Fibroblast of villous mesenchyme (primary cell): ENCODE results near the gene C17orf113. TPM values are rescaled to one million over a fixed set of nuclear protein-coding genes. Genes with fewer than 3 reads are reported as not detected.
A peak's percentile ranks its signal among the peaks of the same experiment; 100 is the strongest.

Source experiments
- DNase-seq: peaks from one replicate; pipeline ENCODE4 v3.0.0-alpha.2; 2010; ENCODE audit warnings: low read depth
- H3K4me3 ChIP-seq: 2 replicates; pipeline ENCODE4 v1.5.1; 2011; ENCODE audit warnings: low read depth, mild to moderate bottlenecking, low read length
- total RNA-seq: library from RNA; depleted of rRNA; stranded (reverse); fragments of >200 nt; gene quantifications from 2 replicates; pipeline ENCODE4 v1.2.3, GENCODE V29; 2012
- TF ChIP-seq, protein P1 (sequence below): IDR thresholded peaks from 2 replicates; pipeline ENCODE4 v1.5.1; 2012; ENCODE audit warnings: low read depth, mild to moderate bottlenecking, low read length; ENCODE audit not compliant: insufficient read depth

Gene C17orf113
- total RNA-seq, 1 donor, result under 0.01 TPM

DNA sequence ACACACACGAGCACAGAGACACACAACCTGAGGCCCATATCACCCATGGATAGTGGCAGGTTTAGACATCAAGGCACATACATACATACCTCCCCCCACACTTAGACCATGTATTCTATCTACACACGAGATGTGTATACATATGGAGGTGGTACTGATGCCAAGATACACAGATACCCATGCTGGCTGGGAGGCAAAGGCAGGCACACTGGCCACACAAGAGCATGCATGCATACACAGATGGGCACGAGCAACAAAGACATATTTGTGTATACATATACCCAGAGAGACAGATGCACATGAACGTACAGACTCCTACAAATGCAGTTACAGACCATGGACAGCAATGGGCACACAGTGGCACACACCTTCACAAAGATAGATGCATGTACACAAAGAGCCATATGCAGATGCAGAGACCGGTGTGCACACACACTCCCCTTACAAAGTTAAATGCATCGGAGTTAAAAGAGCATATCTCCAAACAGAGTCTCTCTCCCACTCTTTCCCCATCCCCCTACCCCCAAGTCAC is 2.0 kb upstream of the C17orf113 start:
- TF ChIP-seq, protein P1, sequence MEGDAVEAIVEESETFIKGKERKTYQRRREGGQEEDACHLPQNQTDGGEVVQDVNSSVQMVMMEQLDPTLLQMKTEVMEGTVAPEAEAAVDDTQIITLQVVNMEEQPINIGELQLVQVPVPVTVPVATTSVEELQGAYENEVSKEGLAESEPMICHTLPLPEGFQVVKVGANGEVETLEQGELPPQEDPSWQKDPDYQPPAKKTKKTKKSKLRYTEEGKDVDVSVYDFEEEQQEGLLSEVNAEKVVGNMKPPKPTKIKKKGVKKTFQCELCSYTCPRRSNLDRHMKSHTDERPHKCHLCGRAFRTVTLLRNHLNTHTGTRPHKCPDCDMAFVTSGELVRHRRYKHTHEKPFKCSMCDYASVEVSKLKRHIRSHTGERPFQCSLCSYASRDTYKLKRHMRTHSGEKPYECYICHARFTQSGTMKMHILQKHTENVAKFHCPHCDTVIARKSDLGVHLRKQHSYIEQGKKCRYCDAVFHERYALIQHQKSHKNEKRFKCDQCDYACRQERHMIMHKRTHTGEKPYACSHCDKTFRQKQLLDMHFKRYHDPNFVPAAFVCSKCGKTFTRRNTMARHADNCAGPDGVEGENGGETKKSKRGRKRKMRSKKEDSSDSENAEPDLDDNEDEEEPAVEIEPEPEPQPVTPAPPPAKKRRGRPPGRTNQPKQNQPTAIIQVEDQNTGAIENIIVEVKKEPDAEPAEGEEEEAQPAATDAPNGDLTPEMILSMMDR, result no peak
- DNase-seq, result no peak
- H3K4me3 ChIP-seq, result no peak overlapping the region

DNA sequence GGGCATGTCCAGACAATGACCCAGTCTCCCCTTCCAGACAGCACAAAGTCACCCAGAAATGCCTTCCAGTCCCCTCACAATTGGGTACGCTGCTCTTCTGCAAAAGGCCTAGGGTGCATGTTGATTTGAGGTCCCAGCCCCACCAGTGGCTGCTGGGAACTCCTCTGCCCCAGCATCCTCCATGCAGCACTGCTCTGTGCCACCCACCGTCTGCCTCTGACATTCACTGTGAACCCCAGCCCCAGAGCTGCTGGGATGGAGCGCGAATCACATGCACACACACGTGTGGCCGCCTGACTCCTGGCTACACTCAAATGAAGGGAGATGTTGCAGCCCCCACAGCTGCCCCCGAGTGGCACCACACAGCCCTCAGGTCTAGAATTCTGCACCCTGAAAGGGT is 1.2 kb upstream of the C17orf113 start:
- no peak for DNase-seq
- TF ChIP-seq, protein P1, result no peak

DNA sequence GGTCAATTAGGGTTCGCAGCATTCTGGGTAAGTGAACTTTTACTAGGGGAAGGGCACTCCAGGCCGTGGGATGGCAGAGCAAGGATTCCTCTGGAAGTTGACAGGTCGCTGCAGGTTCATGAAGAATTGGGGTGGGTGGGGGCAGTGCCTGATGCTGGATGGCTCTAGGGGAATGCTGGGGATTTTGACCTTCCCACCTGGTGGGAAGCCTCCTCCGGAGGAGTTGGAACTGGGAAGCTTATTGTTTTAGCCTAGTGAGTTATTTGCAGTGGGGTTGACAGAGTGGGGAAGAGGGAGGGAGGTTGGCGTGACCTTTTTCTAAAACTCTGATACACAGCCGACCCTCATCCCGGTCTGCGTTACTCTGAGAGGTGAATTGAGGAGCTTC is 606 bp upstream of the C17orf113 start:
- H3K4me3 ChIP-seq, result peak overlapping the region; percentile 56
- TF ChIP-seq, protein P1, result no peak
- no peak for DNase-seq

More for the DNA sequence above, 1.2 kb upstream of the C17orf113 start:
- H3K4me3 ChIP-seq, result no peak overlapping the region

DNA sequence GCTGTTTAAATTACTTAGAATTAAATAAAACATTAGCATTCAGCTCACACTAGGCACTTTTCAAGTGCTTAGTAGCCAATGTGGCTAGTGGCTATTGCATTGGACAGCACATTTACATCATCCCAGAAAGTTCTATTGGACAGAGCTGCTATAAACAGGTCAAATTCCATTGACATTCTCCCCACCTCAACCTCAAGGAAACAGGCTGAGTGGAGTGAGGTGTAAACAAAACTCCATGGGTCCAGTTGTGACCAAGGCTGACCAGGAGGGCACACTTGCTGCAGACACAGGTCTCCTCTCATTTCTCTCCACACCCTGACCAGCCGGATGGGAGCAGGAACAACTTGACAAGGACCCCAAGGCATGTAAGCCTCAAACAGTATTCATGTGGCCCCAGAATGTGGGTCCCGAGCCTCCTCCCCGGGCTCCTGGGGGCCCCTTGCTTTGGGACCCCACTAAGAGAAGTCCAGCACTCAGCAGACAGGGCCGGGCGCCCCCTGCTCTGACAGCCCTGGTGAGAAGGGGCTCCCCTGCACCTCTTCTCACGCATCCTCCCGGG is 488 bp downstream of the C17orf113 start:
- TF ChIP-seq, protein P1, result no peak
- no peak for DNase-seq

DNA sequence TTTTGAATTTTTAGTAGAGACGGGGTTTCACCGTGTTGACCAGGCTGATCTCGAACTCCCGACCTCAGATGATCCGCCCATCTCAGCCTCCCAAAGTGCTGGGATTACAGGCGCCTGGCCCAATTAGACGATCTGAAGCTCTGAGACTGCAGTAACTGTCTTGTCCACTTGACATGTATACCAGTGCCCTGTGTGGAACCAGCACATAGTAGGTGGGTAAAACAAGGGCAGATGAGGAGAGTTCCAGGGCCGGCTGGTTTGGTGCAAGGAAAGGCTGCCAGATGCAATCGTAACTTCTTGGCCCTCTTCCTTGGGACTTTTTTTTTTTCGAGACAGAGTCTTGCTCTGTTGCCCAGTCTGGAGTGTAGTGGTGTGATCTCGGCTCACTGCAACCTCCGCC is 3.1 kb downstream of the C17orf113 start:
- TF ChIP-seq, protein P1, result no peak
- no peak overlapping the region for H3K4me3 ChIP-seq
- no peak for DNase-seq

More for the DNA sequence above, 488 bp downstream of the C17orf113 start:
- peak overlapping the region; percentile 56 for H3K4me3 ChIP-seq

DNA sequence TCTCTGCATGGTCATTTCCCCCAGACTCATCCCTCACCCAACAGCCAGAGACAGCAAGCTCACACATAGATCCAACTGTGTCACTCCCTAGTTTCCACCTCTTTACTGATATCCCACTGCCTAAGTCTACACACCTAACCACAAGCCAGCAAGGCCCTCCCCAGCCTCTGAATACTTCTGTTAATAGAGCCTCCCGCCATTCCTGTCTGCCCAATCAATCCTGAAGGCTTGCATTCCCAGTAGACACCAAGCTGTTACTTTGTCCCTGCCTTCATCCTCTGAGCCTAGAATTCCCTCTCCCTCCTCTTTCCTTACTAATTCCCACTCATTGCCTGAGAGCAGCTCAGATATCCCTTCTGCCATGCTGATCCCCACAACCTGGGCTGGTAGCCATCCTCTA is 4.7 kb downstream of the C17orf113 start:
- H3K4me3 ChIP-seq, result no peak overlapping the region
- TF ChIP-seq, protein P1, result no peak
- DNase-seq, result no peak

DNA sequence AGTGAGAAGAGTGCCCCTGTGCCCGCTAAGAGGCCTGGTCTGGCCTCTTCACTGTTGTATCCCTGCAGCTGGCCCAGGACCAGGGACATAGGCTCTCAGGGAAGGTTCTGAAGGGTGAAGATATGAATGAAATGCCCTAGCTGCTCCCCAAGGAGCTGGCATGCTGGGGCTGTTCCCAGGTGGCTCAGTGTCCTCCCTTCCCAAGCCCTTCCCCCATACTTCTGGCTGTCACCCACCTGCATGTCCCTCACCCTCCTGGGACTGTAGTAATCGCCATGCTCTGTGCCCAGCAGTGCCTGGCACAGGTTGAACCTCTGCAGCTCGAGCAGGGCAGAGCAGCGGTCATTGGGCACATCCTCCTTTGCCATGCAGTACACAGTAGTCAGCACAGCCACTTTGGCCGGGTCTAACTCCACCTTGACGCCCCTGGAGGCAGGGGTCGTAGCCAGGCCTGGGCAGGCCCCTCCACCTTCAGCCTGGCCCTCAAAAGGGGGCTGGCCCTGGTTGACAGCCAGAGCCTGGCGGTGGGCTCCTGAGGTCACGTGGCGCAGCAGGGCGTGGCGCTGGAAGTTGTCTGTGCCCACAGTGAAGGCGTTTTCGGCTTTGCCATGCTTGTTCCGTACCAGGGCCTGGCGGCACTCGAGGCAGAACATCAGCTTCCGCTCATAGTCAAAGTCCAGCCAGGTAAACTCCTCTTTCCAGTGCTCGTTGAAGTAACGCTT is 7.6 kb downstream of the C17orf113 start:
- no peak overlapping the region for H3K4me3 ChIP-seq
- DNase-seq, result no peak
- TF ChIP-seq, protein P1, result no peak
